C4-2B (cell line): Measurements from ENCODE around the gene MINAR1.

ENCODE experiments used
- ZFX ChIP-seq: fragments of 450-650 bp; IDR thresholded peaks from 2 replicates; pipeline ENCODE4 v1.6.1; 2017
- TF ChIP-seq, protein P1 (sequence below): fragments of 450-650 bp; conservative IDR thresholded peaks from 2 replicates; pipeline ENCODE4 v1.5.1; 2017; ENCODE audit warnings: mild to moderate bottlenecking

DNA sequence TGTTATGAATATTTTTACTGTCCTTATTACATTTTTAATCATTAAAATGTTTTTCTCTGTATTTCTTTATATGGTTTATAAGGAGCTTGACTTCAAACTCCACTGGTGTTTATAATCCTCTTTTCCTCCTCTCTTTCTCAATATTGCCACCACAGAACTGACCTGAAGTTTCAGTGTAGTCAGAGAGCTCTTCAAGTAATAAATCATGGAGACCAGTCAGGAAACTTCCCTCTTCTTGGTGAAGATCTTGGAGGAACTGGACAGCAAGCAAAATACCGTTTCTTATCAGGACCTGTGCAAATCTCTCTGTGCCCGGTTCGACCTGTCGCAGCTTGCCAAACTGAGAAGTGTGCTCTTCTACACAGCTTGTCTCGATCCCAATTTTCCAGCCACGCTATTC, 23.8 kb downstream of the MINAR1 start:
- TF ChIP-seq, protein P1, sequence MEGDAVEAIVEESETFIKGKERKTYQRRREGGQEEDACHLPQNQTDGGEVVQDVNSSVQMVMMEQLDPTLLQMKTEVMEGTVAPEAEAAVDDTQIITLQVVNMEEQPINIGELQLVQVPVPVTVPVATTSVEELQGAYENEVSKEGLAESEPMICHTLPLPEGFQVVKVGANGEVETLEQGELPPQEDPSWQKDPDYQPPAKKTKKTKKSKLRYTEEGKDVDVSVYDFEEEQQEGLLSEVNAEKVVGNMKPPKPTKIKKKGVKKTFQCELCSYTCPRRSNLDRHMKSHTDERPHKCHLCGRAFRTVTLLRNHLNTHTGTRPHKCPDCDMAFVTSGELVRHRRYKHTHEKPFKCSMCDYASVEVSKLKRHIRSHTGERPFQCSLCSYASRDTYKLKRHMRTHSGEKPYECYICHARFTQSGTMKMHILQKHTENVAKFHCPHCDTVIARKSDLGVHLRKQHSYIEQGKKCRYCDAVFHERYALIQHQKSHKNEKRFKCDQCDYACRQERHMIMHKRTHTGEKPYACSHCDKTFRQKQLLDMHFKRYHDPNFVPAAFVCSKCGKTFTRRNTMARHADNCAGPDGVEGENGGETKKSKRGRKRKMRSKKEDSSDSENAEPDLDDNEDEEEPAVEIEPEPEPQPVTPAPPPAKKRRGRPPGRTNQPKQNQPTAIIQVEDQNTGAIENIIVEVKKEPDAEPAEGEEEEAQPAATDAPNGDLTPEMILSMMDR, result no peak
- TF ChIP-seq ZFX, result no peak
